Measurements from ENCODE around the gene SGSM1.

DNA sequence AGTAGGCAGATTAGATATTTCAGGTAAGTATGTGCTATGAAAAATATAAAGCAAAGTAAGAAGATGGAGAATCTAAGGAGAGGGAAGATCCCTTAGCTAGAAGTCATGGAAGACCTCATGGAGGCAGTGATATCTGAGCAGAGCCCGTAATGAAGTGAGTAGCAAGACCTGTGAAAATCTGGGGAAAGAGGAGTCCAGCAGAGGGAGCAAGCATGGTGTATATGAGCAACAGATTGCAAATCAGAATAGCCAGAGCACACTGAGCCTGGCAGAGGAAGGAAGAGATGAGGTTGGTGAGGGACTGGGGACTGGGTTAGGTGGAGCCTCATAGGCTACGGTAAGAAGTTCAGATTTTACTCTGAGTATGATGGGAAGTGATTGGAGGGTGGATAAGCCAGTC lies 131.1 kb downstream of the SGSM1 start:
- TF ChIP-seq POLR2A (IDR thresholded peaks at IDR 0.05), result no peak
- TF ChIP-seq, protein P1, sequence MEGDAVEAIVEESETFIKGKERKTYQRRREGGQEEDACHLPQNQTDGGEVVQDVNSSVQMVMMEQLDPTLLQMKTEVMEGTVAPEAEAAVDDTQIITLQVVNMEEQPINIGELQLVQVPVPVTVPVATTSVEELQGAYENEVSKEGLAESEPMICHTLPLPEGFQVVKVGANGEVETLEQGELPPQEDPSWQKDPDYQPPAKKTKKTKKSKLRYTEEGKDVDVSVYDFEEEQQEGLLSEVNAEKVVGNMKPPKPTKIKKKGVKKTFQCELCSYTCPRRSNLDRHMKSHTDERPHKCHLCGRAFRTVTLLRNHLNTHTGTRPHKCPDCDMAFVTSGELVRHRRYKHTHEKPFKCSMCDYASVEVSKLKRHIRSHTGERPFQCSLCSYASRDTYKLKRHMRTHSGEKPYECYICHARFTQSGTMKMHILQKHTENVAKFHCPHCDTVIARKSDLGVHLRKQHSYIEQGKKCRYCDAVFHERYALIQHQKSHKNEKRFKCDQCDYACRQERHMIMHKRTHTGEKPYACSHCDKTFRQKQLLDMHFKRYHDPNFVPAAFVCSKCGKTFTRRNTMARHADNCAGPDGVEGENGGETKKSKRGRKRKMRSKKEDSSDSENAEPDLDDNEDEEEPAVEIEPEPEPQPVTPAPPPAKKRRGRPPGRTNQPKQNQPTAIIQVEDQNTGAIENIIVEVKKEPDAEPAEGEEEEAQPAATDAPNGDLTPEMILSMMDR (IDR thresholded peaks at IDR 0.05 in 4 of 5, conservative IDR thresholded peaks at IDR 0.05 in 1 of 5), result no peak

Measured in gastrocnemius medialis (tissue), 4 donors.